Calu3 (cell line): ENCODE measurements around the gene AGPAT3. TPM values are rescaled to one million over a fixed set of nuclear protein-coding genes. Genes with fewer than 3 reads are reported as not detected.

Experiments
- BruUV-seq: library from RNA; stranded (reverse); fragments of 400-500 nt; replicated peaks from 2 replicates; lab custom pipeline; 2021; lab: Mats Ljungman, UMichigan
- CTCF ChIA-PET: fragments of 300-600 bp; sonication (Branson Sonifier 250); formaldehyde crosslinking; loops from one replicate; lab custom pipeline; 2022; ENCODE audit warnings: antibody characterized with exemption; lab: Charles Lee
- DNase-seq: peaks from one replicate; pipeline ENCODE4 v3.0.0; 2022
- H3K27ac Mint-ChIP-seq: one replicate; pipeline ENCODE4 v1.8.0; 2022; ENCODE audit warnings: mixed read lengths; ENCODE audit not compliant: unreplicated experiment
- H3K27me3 Mint-ChIP-seq: one replicate; pipeline ENCODE4 v1.8.0; 2022; ENCODE audit warnings: mixed read lengths; ENCODE audit not compliant: unreplicated experiment
- H3K36me3 Mint-ChIP-seq: one replicate; pipeline ENCODE4 v1.8.0; 2022; ENCODE audit warnings: mild to moderate bottlenecking, moderate library complexity, mixed read lengths; ENCODE audit not compliant: insufficient read depth, unreplicated experiment
- H3K4me1 Mint-ChIP-seq: one replicate; pipeline ENCODE4 v1.8.0; 2022; ENCODE audit warnings: mild to moderate bottlenecking, low read depth, mixed read lengths; ENCODE audit not compliant: unreplicated experiment
- H3K4me3 Mint-ChIP-seq: one replicate; pipeline ENCODE4 v1.8.0; 2022; ENCODE audit warnings: mild to moderate bottlenecking, low read depth, moderate library complexity, mixed read lengths; ENCODE audit not compliant: unreplicated experiment
- H3K9me3 Mint-ChIP-seq: one replicate; pipeline ENCODE4 v1.8.0; 2022; ENCODE audit warnings: low read depth, mixed read lengths; ENCODE audit not compliant: unreplicated experiment
- CTCF ChIP-seq: fragments of 200-600 bp; IDR thresholded peaks from one replicate; pipeline ENCODE4 v1.8.0; 2022; ENCODE audit warnings: antibody characterized with exemption; ENCODE audit not compliant: unreplicated experiment
- intact Hi-C: fragments of 100-400 bp; cut with micrococcal nuclease; formaldehyde crosslinking; loops from one replicate; pipeline ENCODE4 v1.10.0; 2022; ENCODE audit not compliant: unreplicated experiment
- total RNA-seq: library from RNA; stranded (reverse); gene quantifications from 2 replicates; pipeline ENCODE4 v1.2.3, GENCODE V29; 2022

Gene AGPAT3
- total RNA-seq, 1 experiment from 2014 or later: 61.2 TPM

GRCh38 chr21:43911015-43911934 lies 46.3 kb downstream of the AGPAT3 start:
- H3K27me3 Mint-ChIP-seq: no peaks in the 10 kb centered on the region
- no peaks in the 10 kb centered on the region for H3K4me1 Mint-ChIP-seq
- CTCF ChIA-PET: no interaction called here
- H3K36me3 Mint-ChIP-seq: peaks cover 8% of the 10 kb centered on the region
- DNase-seq: no peak
- TF ChIP-seq CTCF: no peak
- H3K9me3 Mint-ChIP-seq: no peaks in the 10 kb centered on the region
- intact Hi-C loops: no loop called here
- no peak overlapping the region for H3K4me3 Mint-ChIP-seq
- no TSS peak for BruUV-seq
- no peak overlapping the region for H3K27ac Mint-ChIP-seq

- Mint-ChIP-seq H3K9me3 (no peaks in the 10 kb centered on the region), H3K27ac (no peak overlapping the region), H3K4me1 (no peaks in the 10 kb centered on the region), H3K27me3 (no peaks in the 10 kb centered on the region), H3K36me3 (peaks cover 2% of the 10 kb centered on the region), H3K4me3 (no peak overlapping the region)
- TF ChIP-seq CTCF: no peak
- CTCF ChIA-PET: no interaction called here
- no TSS peak for BruUV-seq
- intact Hi-C loops: no loop called here
- no peak for DNase-seq
These were observed 47.0 kb downstream of the AGPAT3 start for GRCh38 chr21:43911935-43912487.

GRCh38 chr21:43912500-43912899 lies 47.5 kb downstream of the AGPAT3 start:
- no peaks in the 10 kb centered on the region for H3K9me3 Mint-ChIP-seq
- no peak overlapping the region for H3K27ac Mint-ChIP-seq
- H3K27me3 Mint-ChIP-seq: no peaks in the 10 kb centered on the region
- BruUV-seq: no TSS peak
- intact Hi-C loops: no loop called here
- CTCF ChIA-PET: no interaction called here
- DNase-seq: no peak
- H3K4me1 Mint-ChIP-seq: no peaks in the 10 kb centered on the region
- TF ChIP-seq CTCF: no peak
- H3K36me3 Mint-ChIP-seq: no peaks in the 10 kb centered on the region
- no peak overlapping the region for H3K4me3 Mint-ChIP-seq

- intact Hi-C loops: no loop called here
- Mint-ChIP-seq H3K4me1 (no peaks in the 10 kb centered on the region), H3K27ac (no peak overlapping the region), H3K4me3 (no peak overlapping the region), H3K27me3 (no peaks in the 10 kb centered on the region), H3K36me3 (no peaks in the 10 kb centered on the region), H3K9me3 (no peaks in the 10 kb centered on the region)
- no TSS peak for BruUV-seq
- DNase-seq: no peak
- TF ChIP-seq CTCF: no peak
- CTCF ChIA-PET: no interaction called here
These were observed 47.9 kb downstream of the AGPAT3 start for GRCh38 chr21:43912910-43913309.
